Activated CD4-positive, alpha-beta T cell treated with anti-CD3 and anti-CD28 coated beads, Interleukin-2, amount 50 U/mL, for 48 hours (primary cell): ENCODE data around the gene AGR2.
"Not testable (repeated sequence)": the region's sequence is repeated elsewhere in the genome, so short reads cannot be mapped to it uniquely, and the experiment has no call there.

Experiments used
- DNase-seq, 2 experiments: peaks; one replicate each; pipeline ENCODE4 v3.0.0-alpha.2; 2020

The AGR2 gene

GRCh38 chr7:16804674-16805439 is at the start of gene AGR2:
TSS of gene AGR2 (minus strand) at chr7:16804999. CDS start at chr7:16801796, 3,203 bp downstream.
- DNase-seq = no peak

- not testable (repeated sequence) for DNase-seq
Observed at GRCh38 chr7:16853189-16853588, 48.4 kb upstream of the AGR2 start.

GRCh38 chr7:16851829-16852228 is 47.0 kb upstream of the AGR2 start:
- DNase-seq = no peak

GRCh38 chr7:16850614-16851466 is 46.0 kb upstream of the AGR2 start:
- DNase-seq = no peak

- DNase-seq = no peak
Observed at GRCh38 chr7:16849296-16850148, 44.7 kb upstream of the AGR2 start.

GRCh38 chr7:16847381-16847860 is 42.6 kb upstream of the AGR2 start:
- no peak for DNase-seq

GRCh38 chr7:16846601-16847165 is 41.9 kb upstream of the AGR2 start:
- DNase-seq = no peak

- no peak for DNase-seq
Observed at GRCh38 chr7:16845746-16846145, 40.9 kb upstream of the AGR2 start.

GRCh38 chr7:16841681-16842080 is 36.9 kb upstream of the AGR2 start:
- DNase-seq = no peak

- no peak for DNase-seq
Observed at GRCh38 chr7:16840094-16840493, 35.3 kb upstream of the AGR2 start.

GRCh38 chr7:16839646-16840045 is 34.8 kb upstream of the AGR2 start:
- DNase-seq = no peak

GRCh38 chr7:16838891-16839290 is 34.1 kb upstream of the AGR2 start:
- no peak for DNase-seq

GRCh38 chr7:16838386-16838785 is 33.6 kb upstream of the AGR2 start:
- DNase-seq = no peak

GRCh38 chr7:16836481-16836880 is 31.7 kb upstream of the AGR2 start:
- no peak for DNase-seq

- no peak for DNase-seq
Observed at GRCh38 chr7:16833373-16833772, 28.6 kb upstream of the AGR2 start.

GRCh38 chr7:16826060-16826459 is 21.3 kb upstream of the AGR2 start:
- DNase-seq = no peak

GRCh38 chr7:16822029-16822428 is 17.2 kb upstream of the AGR2 start:
- no peak for DNase-seq

- DNase-seq = no peak
Observed at GRCh38 chr7:16818732-16819131, 13.9 kb upstream of the AGR2 start.

- no peak for DNase-seq
Observed at GRCh38 chr7:16817536-16817935, 12.7 kb upstream of the AGR2 start.

GRCh38 chr7:16816824-16817223 is 12.0 kb upstream of the AGR2 start:
- no peak for DNase-seq

- no peak for DNase-seq
Observed at GRCh38 chr7:16815001-16815400, 10.2 kb upstream of the AGR2 start.

- no peak for DNase-seq
Observed at GRCh38 chr7:16813232-16813616, 8.4 kb upstream of the AGR2 start.
